Omental fat pad (tissue), 4 donors: Measurements from ENCODE around the gene REEP1. TPM values are rescaled to one million over a fixed set of nuclear protein-coding genes. Genes with fewer than 3 reads are reported as not detected.
"Not testable (repeated sequence)": the region's sequence is repeated elsewhere in the genome, so short reads cannot be mapped to it uniquely, and the experiment has no call there.

Experiments
- ATAC-seq: fragments of 150-250 bp; one replicate; pipeline ENCODE4 v1.9.1; 2016; ENCODE audit warnings: mild to moderate bottlenecking, moderate library complexity; ENCODE audit not compliant: low FRiP score
- DNase-seq: peaks from one replicate; pipeline ENCODE4 v3.0.0-alpha.2; 2019; ENCODE audit warnings: low spot score
- CTCF ChIP-seq, 3 donors: fragments of 450-650 bp; IDR thresholded peaks; one replicate each; pipeline ENCODE4 v1.5.1; 2016 to 2017; ENCODE audit warnings: antibody characterized with exemption in 3 of 3, mild to moderate bottlenecking in 3 of 3, moderate library complexity in 2 of 3
- total RNA-seq, 4 donors: library from RNA; depleted of rRNA; stranded (reverse); fragments of >200 nt; gene quantifications; one replicate each; pipeline ENCODE4 v1.1.0, GENCODE V29; 2016

REEP1 gene
- total RNA-seq, 4 donors from 2014 or later: 2.5 to 15.4 (median 4.3) TPM

- no peak for DNase-seq
- ATAC-seq: no peak
- no peak for TF ChIP-seq CTCF (IDR thresholded peaks at IDR 0.05)
Measured at GRCh38 chr2:86253424-86253823, 84.0 kb downstream of the REEP1 start.

DNA sequence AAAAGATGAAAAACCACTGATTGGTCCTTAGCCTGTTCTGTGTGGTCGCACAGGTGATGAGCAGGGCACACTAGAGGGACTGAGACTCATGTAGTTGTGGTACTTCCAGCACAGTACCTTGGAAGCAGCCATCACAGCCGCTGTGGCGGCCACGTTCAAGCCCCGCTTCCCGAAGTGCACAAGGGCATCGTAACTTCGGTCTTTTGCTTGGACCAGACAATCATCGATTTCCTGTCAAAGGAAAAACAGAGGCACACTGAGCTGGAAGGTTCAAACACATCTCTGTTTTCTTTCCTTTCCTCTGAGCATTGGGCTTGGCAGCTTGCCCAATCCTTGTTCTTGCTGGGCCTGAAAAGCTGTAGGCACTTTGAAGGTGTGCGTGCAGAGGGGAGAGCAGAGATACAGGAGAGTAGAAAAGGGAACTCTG lies 85.6 kb downstream of the REEP1 start:
- no peak for TF ChIP-seq CTCF (IDR thresholded peaks at IDR 0.05)
- ATAC-seq (no peak), DNase-seq (no peak)

- ATAC-seq (peak; percentile 67), DNase-seq (no peak)
- no peak for TF ChIP-seq CTCF (IDR thresholded peaks at IDR 0.05)
Measured at GRCh38 chr2:86249579-86250391, 87.6 kb downstream of the REEP1 start.

- TF ChIP-seq CTCF (IDR thresholded peaks at IDR 0.05): no peak
- ATAC-seq (peak; percentile 55), DNase-seq (no peak)
Measured at GRCh38 chr2:86249176-86249575, 88.2 kb downstream of the REEP1 start.

DNA sequence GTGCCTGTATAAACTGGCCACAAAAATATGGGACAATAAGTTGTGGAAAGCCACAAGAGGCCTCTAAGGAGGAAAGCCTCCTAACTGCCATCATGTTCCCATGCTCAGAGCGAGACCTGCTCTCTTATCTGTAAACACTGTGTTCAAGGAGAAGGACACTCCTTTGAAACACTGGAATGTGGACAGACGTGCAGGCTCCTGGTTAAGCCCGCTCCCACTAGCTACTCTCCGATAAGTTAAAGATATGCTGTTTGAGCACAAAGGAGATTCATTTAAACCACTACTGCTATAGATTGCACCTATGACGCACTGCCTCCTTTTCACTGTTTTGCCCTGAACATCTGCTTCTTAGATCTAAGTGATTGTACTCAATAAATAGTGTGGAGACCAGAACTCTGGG lies 92.2 kb downstream of the REEP1 start:
- not testable (repeated sequence) for ATAC-seq, DNase-seq

- DNase-seq, ATAC-seq: not testable (repeated sequence)
Measured at GRCh38 chr2:86244781-86245180, 92.6 kb downstream of the REEP1 start.

DNA sequence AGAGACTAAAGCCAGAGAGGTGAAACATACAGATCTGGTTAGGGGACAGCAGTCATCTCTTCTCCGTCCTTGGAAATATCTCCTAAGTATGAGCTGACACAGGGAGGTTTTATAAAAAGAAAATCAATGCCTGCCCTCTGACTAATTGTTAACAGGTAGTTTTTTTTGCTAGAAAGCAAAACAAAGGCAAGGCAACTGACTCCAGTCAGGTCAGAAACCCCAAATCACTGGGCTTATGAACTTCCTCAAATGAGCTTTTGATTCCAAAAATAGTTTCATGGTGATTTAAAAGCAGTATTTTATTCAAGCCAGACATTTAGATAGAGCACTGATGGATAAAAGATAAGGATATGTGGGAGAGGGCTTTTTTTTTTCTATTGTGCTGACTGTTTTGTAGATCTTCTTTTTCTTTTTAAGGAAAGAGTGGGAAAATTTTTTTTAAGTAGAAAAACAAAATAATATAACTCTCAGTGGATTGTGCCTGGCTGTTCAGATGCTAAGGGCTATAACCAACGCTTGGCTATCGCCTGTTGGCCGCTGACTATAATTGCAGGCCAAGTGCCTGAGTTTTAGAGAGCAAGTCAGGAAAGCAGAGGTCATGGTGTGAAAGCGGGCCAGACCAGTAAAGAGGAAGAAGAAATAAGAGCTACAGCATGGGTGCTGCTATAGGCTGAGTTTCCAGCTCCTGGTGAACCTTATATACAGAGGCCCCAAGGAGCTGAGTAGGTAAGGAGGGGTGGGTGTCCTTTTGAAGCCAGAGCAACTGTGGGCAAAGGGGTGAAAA lies 93.3 kb downstream of the REEP1 start:
- no peak for DNase-seq
- TF ChIP-seq CTCF (IDR thresholded peaks at IDR 0.05): no peak
- no peak for ATAC-seq

- DNase-seq: no peak
- no peak for ATAC-seq
- no peak for TF ChIP-seq CTCF (IDR thresholded peaks at IDR 0.05)
Measured at GRCh38 chr2:86243272-86243671, 94.2 kb downstream of the REEP1 start.
